ENCODE measurements around the gene NUP62.

GRCh38 chr19:49866933-49867782 is 62.1 kb downstream of the NUP62 start, which contains the start of gene PNKP:
- TF ChIP-seq TCF12 (IDR thresholded peaks at IDR 0.05) (no peak), TEAD4 (IDR thresholded peaks at IDR 0.05; ENCODE audit: borderline replicate concordance, insufficient read depth) (no peak), CTCF (IDR thresholded peaks at IDR 0.05) (no peak), RCOR1 (IDR thresholded peaks at IDR 0.05; ENCODE audit: low read length) (no peak), EZH2phosphoT487 (IDR thresholded peaks at IDR 0.05; ENCODE audit: borderline replicate concordance, low read depth) (no peak), GATA2 (CRISPR knock-in tag; IDR thresholded peaks at IDR 0.05) (no peak), SIN3A (IDR thresholded peaks at IDR 0.05; ENCODE audit: borderline replicate concordance, low read depth, low read length) (peak; percentile 78; the same call in 1 of the 2 replicates), EP300 (IDR thresholded peaks at IDR 0.05; ENCODE audit: borderline replicate concordance in 1 of 2, low read depth in 1 of 2, low read length in 1 of 2) (no peak), RAD21 (IDR thresholded peaks at IDR 0.05; ENCODE audit: low read length) (no peak), POLR2AphosphoS5 (IDR thresholded peaks at IDR 0.05; ENCODE audit: low read depth, low read length) (peak; percentile 62), FOXM1 (IDR thresholded peaks at IDR 0.05; ENCODE audit: low read depth) (no peak), ZBTB33 (IDR thresholded peaks at IDR 0.05; ENCODE audit: borderline replicate concordance, low read depth) (no peak)

Data from SK-N-SH (cell line).